H1 (cell line): Measurements from ENCODE around the gene SLC48A1. TPM values are rescaled to one million over a fixed set of nuclear protein-coding genes. Genes with fewer than 3 reads are reported as not detected.

Experiments
- CTCF ChIA-PET: fragments of 300-600 bp; sonication (Branson Sonifier 250); formaldehyde crosslinking; loops from one replicate; lab custom pipeline; 2021; ENCODE audit not compliant: partially characterized antibody; lab: Charles Lee
- POLR2A ChIA-PET: fragments of 300-600 bp; sonication (Branson Sonifier 250); formaldehyde crosslinking; loops from one replicate; lab custom pipeline; 2021; ENCODE audit warnings: inconsistent platforms; ENCODE audit not compliant: partially characterized antibody; lab: Charles Lee
- DNase-seq, 2 experiments: peaks; one replicate each; pipeline versions ENCODE4 v3.0.0 to v3.0.0-alpha.2; 2010 to 2022; ENCODE audit warnings: low spot score in 2 of 2, low read depth in 1 of 2, mixed read lengths in 1 of 2
- FAIRE-seq: peaks from 2 replicates; lab custom pipeline; 2011; peaks lifted over from hg19 to GRCh38; lab: Jason Lieb, UNC
- H2AFZ ChIP-seq: 2 replicates; pipeline ENCODE4 v1.8.1; 2012; ENCODE audit warnings: low read length, inconsistent platforms
- H2AK5ac ChIP-seq: 2 replicates; pipeline ENCODE4 v1.6.1; 2013; ENCODE audit warnings: low read depth, low read length
- H2BK120ac ChIP-seq: replicated peaks from 2 replicates; pipeline ENCODE3; 2013; ENCODE audit warnings: low read depth, low read length, inconsistent platforms
- H2BK12ac ChIP-seq: 2 replicates; pipeline ENCODE4 v1.6.1; 2013; ENCODE audit warnings: low read depth, low read length
- H2BK15ac ChIP-seq: 2 replicates; pipeline ENCODE4 v1.6.1; 2013; ENCODE audit warnings: low read length
- H2BK20ac ChIP-seq: 2 replicates; pipeline ENCODE4 v1.6.1; 2013; ENCODE audit warnings: low read length
- H2BK5ac ChIP-seq: 2 replicates; pipeline ENCODE4 v1.6.1; 2013; ENCODE audit warnings: low read depth, low read length
- H3K14ac ChIP-seq: 2 replicates; pipeline ENCODE4 v1.6.1; 2013; ENCODE audit warnings: inconsistent platforms; ENCODE audit not compliant: insufficient read length
- H3K18ac ChIP-seq: 2 replicates; pipeline ENCODE4 v1.6.1; 2013; ENCODE audit warnings: low read length; ENCODE audit errors: extremely low read depth
- H3K23ac ChIP-seq: 2 replicates; pipeline ENCODE4 v1.6.1; 2013; ENCODE audit warnings: inconsistent platforms; ENCODE audit not compliant: insufficient read length
- H3K23me2 ChIP-seq: 2 replicates; pipeline ENCODE4 v1.6.1; 2013; ENCODE audit warnings: low read depth, low read length
- H3K27ac ChIP-seq: 2 replicates; pipeline ENCODE4 v1.6.1; 2011; ENCODE audit warnings: low read depth, low read length, inconsistent platforms
- H3K27me3 ChIP-seq, 4 experiments: replicated peaks in 1 of 4; 1 replicate in 1 of 4; 2 replicates in 3 of 4; pipeline versions ENCODE4 v1.6.1 to v1.8.1; 2011 to 2013; ENCODE audit warnings: low read length in 3 of 4, mild to moderate bottlenecking in 3 of 4, inconsistent platforms in 2 of 4, mixed read lengths in 2 of 4, moderate library complexity in 1 of 4; ENCODE audit not compliant: control insufficient read depth in 3 of 4, insufficient read depth in 3 of 4; ENCODE audit errors: extremely low read depth in 1 of 4
- H3K36me3 ChIP-seq, 4 experiments: 2 replicates each; pipeline versions ENCODE4 v1.6.1 to v1.8.1; 2011 to 2013; ENCODE audit warnings: mild to moderate bottlenecking in 4 of 4, low read length in 3 of 4, moderate library complexity in 2 of 4, control low read depth in 1 of 4, inconsistent platforms in 1 of 4; ENCODE audit not compliant: insufficient read depth in 4 of 4, control insufficient read depth in 2 of 4
- H3K4ac ChIP-seq: replicated peaks from 2 replicates; pipeline ENCODE3; 2013; ENCODE audit warnings: low read length, low read depth, mixed read lengths, inconsistent platforms; ENCODE audit not compliant: insufficient read length
- H3K4me1 ChIP-seq, 4 experiments: replicated peaks in 1 of 4; 1 replicate in 1 of 4; 2 replicates in 3 of 4; pipeline versions ENCODE4 v1.6.1 to v1.8.1; 2011 to 2013; ENCODE audit warnings: low read length in 3 of 4, inconsistent platforms in 2 of 4, mixed read lengths in 1 of 4; ENCODE audit not compliant: insufficient read depth in 4 of 4, control insufficient read depth in 3 of 4
- H3K4me2 ChIP-seq, 2 experiments: 2 replicates each; pipeline versions ENCODE4 v1.6.1 to v1.8.1; 2011 to 2013; ENCODE audit warnings: low read depth in 2 of 2, low read length in 2 of 2, control low read depth in 1 of 2, inconsistent platforms in 1 of 2, mild to moderate bottlenecking in 1 of 2; ENCODE audit not compliant: insufficient read depth in 1 of 2
- H3K4me3 ChIP-seq, 4 experiments: fragments of 200-600, 300-600 bp in 1 of 4; sonication (generic), shearing (Covaris generic), sonication (Bioruptor Twin) in 1 of 4; 2 replicates each; pipeline versions ENCODE4 v1.5.1 to v1.8.1; 2011 to 2016; ENCODE audit warnings: low read length in 4 of 4, low read depth in 3 of 4, control low read depth in 2 of 4, inconsistent platforms in 2 of 4, mild to moderate bottlenecking in 2 of 4, mixed read lengths in 1 of 4, moderate library complexity in 1 of 4; ENCODE audit not compliant: insufficient read depth in 2 of 4; ENCODE audit errors: extremely low read depth in 1 of 4
- H3K56ac ChIP-seq: replicated peaks from 2 replicates; pipeline ENCODE3; 2013; ENCODE audit warnings: low read depth, mild to moderate bottlenecking, mixed read lengths, low read length, inconsistent platforms; ENCODE audit not compliant: insufficient read length
- H3K79me1 ChIP-seq: 2 replicates; pipeline ENCODE4 v1.6.1; 2013; ENCODE audit warnings: low read depth, low read length, control low read depth
- H3K79me2 ChIP-seq, 2 experiments: 2 replicates each; pipeline versions ENCODE4 v1.6.1 to v1.8.1; 2012 to 2013; ENCODE audit warnings: low read length in 2 of 2, mild to moderate bottlenecking in 2 of 2, inconsistent platforms in 1 of 2; ENCODE audit not compliant: insufficient read depth in 2 of 2, control insufficient read depth in 1 of 2
- H3K9ac ChIP-seq, 4 experiments: replicated peaks in 1 of 4; 1 replicate in 1 of 4; 2 replicates in 3 of 4; pipeline versions ENCODE4 v1.6.1 to v1.8.1; 2011 to 2013; ENCODE audit warnings: low read depth in 3 of 4, low read length in 3 of 4, control low read depth in 2 of 4, mild to moderate bottlenecking in 2 of 4, moderate library complexity in 2 of 4, inconsistent platforms in 1 of 4; ENCODE audit errors: extremely low read depth in 1 of 4
- H3K9me3 ChIP-seq, 2 experiments: 2 replicates each; pipeline versions ENCODE4 v1.6.1 to v1.8.1; 2012 to 2013; ENCODE audit warnings: mild to moderate bottlenecking in 2 of 2, moderate library complexity in 2 of 2, control low read depth in 1 of 2, inconsistent platforms in 1 of 2, low read depth in 1 of 2, low read length in 1 of 2, mixed read lengths in 1 of 2; ENCODE audit not compliant: insufficient read depth in 2 of 2
- H4K20me1 ChIP-seq, 2 experiments: replicated peaks in 1 of 2; 2 replicates each; pipeline versions ENCODE3 to v1.8.1; 2011 to 2013; ENCODE audit warnings: inconsistent platforms in 2 of 2, low read length in 2 of 2, mild to moderate bottlenecking in 1 of 2; ENCODE audit not compliant: insufficient read depth in 2 of 2, control insufficient read depth in 1 of 2
- H4K5ac ChIP-seq: 2 replicates; pipeline ENCODE4 v1.6.1; 2013; ENCODE audit warnings: low read length, low read depth, mixed read lengths, inconsistent platforms; ENCODE audit not compliant: insufficient read length
- H4K8ac ChIP-seq: 2 replicates; pipeline ENCODE4 v1.8.0; 2013; ENCODE audit warnings: mild to moderate bottlenecking, moderate library complexity, low read length, inconsistent platforms; ENCODE audit not compliant: insufficient read depth; ENCODE audit errors: extremely low read depth
- H4K91ac ChIP-seq: replicated peaks from 2 replicates; pipeline ENCODE3; 2013; ENCODE audit warnings: low read length, mixed read lengths, inconsistent platforms; ENCODE audit not compliant: insufficient read length
- CEBPB ChIP-seq: IDR thresholded peaks from 2 replicates; pipeline ENCODE4 v1.6.1; 2012; ENCODE audit warnings: low read depth, low read length
- GTF2F1 ChIP-seq: IDR thresholded peaks from 2 replicates; pipeline ENCODE4 v1.6.1; 2012; ENCODE audit warnings: low read depth, low read length, improper control_type of control experiment, borderline replicate concordance
- KDM4A ChIP-seq: IDR thresholded peaks from one replicate; pipeline ENCODE4 v1.7.1; 2012; ENCODE audit warnings: low read depth, mild to moderate bottlenecking, moderate library complexity, low read length, inconsistent platforms; ENCODE audit not compliant: severe bottlenecking
- NRF1 ChIP-seq: IDR thresholded peaks from 2 replicates; pipeline ENCODE4 v1.6.1; 2011; ENCODE audit warnings: mild to moderate bottlenecking, low read depth, low read length, improper control_type of control experiment
- POU5F1 ChIP-seq: IDR thresholded peaks from 2 replicates; pipeline ENCODE4 v1.6.1; 2011; ENCODE audit warnings: low read depth, mild to moderate bottlenecking, low read length, moderate library complexity
- SAP30 ChIP-seq: fragments of 300-600 bp; sonication (generic); IDR thresholded peaks from 2 replicates; pipeline ENCODE4 v1.7.1; 2012; ENCODE audit warnings: low read length, moderate library complexity, mild to moderate bottlenecking, inconsistent platforms; ENCODE audit not compliant: insufficient read depth, insufficient replicate concordance
- SRF ChIP-seq: IDR thresholded peaks from 2 replicates; pipeline ENCODE4 v1.6.1; 2011; ENCODE audit warnings: mild to moderate bottlenecking, low read depth, low read length, moderate library complexity
- TAF7 ChIP-seq: optimal IDR thresholded peaks from 2 replicates; pipeline ENCODE3; 2011; ENCODE audit warnings: low read depth, mild to moderate bottlenecking, inconsistent platforms, low read length, moderate library complexity, borderline replicate concordance
- TEAD4 ChIP-seq: IDR thresholded peaks from 2 replicates; pipeline ENCODE4 v1.6.1; 2012; ENCODE audit warnings: low read depth, low read length, inconsistent platforms, mixed read lengths
- ZNF274 ChIP-seq: IDR thresholded peaks from 2 replicates; pipeline ENCODE4 v1.7.0; 2012; ENCODE audit warnings: low read length, borderline replicate concordance; ENCODE audit errors: extremely low read depth
- WGBS, 2 experiments: shearing (Covaris generic) in 1 of 2; methylation state at CpG; one replicate each; pipeline versions ENCODE4 v1.1.6 to v1.1.7; 2013 to 2015; ENCODE audit warnings: low lambda C conversion rate in 2 of 2, mixed read lengths in 2 of 2, inconsistent platforms in 1 of 2, low coverage in 1 of 2, missing lambda C conversion rate in 1 of 2; ENCODE audit not compliant: insufficient replicate concordance in 2 of 2, insufficient coverage in 1 of 2, insufficient read length in 1 of 2; ENCODE audit errors: extremely low coverage in 1 of 2, missing lambda C conversion rate in 1 of 2; 5-methylcytosine and 5-hydroxymethylcytosine counted together
- polyA plus RNA-seq, 7 experiments: library from polyadenylated mRNA; depleted of rRNA in 3 of 7; stranded (reverse) in 5 of 7; unstranded in 2 of 7; fragments of >200 nt in 5 of 7; fragments of 200-250 nt in 2 of 7; gene quantifications; 1 replicate in 5 of 7; 2 replicates in 1 of 7; 4 replicates in 1 of 7; pipeline versions ENCODE4 v1.2.1 to v1.2.3, GENCODE V29; 2011 to 2013; ENCODE audit warnings: missing spikeins in 2 of 7, mixed read lengths in 2 of 7
- total RNA-seq: library from RNA; stranded (reverse); fragmentation: NEBNext Ultra II Directional; extraction: Animal tissue kit (Norgen Biotek cat#: 25700); gene quantifications from 2 replicates; pipeline ENCODE4 v1.2.1, GENCODE V29; 2021
- TF ChIP-seq, protein P1 (sequence below): IDR thresholded peaks from 2 replicates; pipeline ENCODE4 v1.6.1; 2012; ENCODE audit warnings: inconsistent platforms

The SLC48A1 gene
- total and polyA plus RNA-seq, 2 of the 8 experiments (the other 6 are each of a cell fraction or from before 2014, with no cell fraction given), result 9.5 to 14.1 TPM

DNA sequence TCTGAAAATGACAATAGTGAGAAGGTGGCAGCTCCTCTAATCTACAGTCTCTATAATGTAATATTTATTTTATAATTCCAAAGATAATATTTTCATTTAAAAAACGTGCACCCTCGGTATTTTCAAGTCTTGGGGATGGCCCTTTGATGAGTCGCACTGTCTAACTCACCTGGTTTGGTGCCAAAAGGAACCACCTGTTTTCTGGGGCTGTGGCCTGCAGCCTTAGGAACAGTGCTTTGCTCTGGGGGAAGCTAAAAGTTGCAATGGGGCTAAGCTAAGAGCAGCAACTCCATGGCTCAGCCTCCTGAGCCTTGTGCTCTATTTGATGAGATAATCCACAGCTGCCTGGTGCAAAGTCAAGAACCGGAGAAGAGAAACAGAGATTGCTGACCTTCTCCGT lies 41.3 kb upstream of the SLC48A1 start:
- Histone ChIP-seq H3K9ac (no peak overlapping the region), H3K9me3 (no peaks in the 10 kb centered on the region), H3K27me3 (peaks cover 0 to 2% (median 0%) of the 10 kb centered on the region in 4 experiments; a peak in 1 of 7 replicates), H3K4me3 (no peak overlapping the region), H3K79me1 (no peaks in the 10 kb centered on the region), H2AFZ (no peak overlapping the region), H3K23me2 (no peaks in the 10 kb centered on the region), H4K91ac (no peak overlapping the region), H4K5ac (no peak overlapping the region), H3K18ac (no peak overlapping the region), H2BK120ac (no peak overlapping the region), H3K4ac (no peak overlapping the region), H3K14ac (no peak overlapping the region), H2BK5ac (no peak overlapping the region), H4K20me1 (no peaks in the 10 kb centered on the region), H3K27ac (no peak overlapping the region), H4K8ac (no peak overlapping the region), H3K23ac (no peak overlapping the region), H3K79me2 (no peaks in the 10 kb centered on the region), H2BK20ac (no peak overlapping the region), H2AK5ac (no peak overlapping the region), H3K4me1 (peaks cover 3 to 19% (median 11%) of the 10 kb centered on the region in 4 experiments), H2BK12ac (no peak overlapping the region), H3K56ac (no peak overlapping the region), H3K4me2 (no peak overlapping the region), H3K36me3 (no peaks in the 10 kb centered on the region), H2BK15ac (no peak overlapping the region)
- POLR2A ChIA-PET, result interaction anchor here (0.8 to 1.8 kb wide), 5 partner anchors 10 to 48 kb away, joined by 3 to 7 read pairs (median 5); partner anchors contain the start of gene SLC48A1
- CTCF ChIA-PET, result interaction anchor here (0.7 to 64.6 kb wide), 8 partner anchors 10 to 124 kb away, joined by 3 to 2442 read pairs (median 12); partner anchors contain the start of genes RAPGEF3 and SLC48A1
- DNase-seq (no peak), FAIRE-seq (no peak)
- TF ChIP-seq SRF (no peak), GTF2F1 (no peak), CEBPB (no peak), TEAD4 (no peak), POU5F1 (no peak), ZNF274 (no peak), KDM4A (no peak), NRF1 (no peak), SAP30 (no peak), TAF7 (no peak)
- TF ChIP-seq, protein P1, sequence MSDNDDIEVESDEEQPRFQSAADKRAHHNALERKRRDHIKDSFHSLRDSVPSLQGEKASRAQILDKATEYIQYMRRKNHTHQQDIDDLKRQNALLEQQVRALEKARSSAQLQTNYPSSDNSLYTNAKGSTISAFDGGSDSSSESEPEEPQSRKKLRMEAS, result no peak
- WGBS, 2 experiments, result 87% methylated on average over 5 of the region's 5 CpGs; no CpG with 5 or more reads in 1 of the 2 experiments
